Lower lobe of right lung (tissue), 2 donors: ENCODE results near the gene TSR3. TPM values are rescaled to one million over a fixed set of nuclear protein-coding genes. Genes with fewer than 3 reads are reported as not detected.

Experiments used
- ATAC-seq, 2 donors: fragments of 200-7000 bp; cut with Tn5 transposase; one replicate each; pipeline ENCODE4 v1.9.1; 2020 to 2022; ENCODE audit warnings: mild to moderate bottlenecking in 2 of 2, moderate library complexity in 2 of 2
- DNase-seq: peaks from one replicate; pipeline ENCODE4 v3.0.0-alpha.2; 2020
- H3K27ac ChIP-seq: fragments of 200-600 bp; one replicate; pipeline ENCODE4 v1.8.0; 2022
- H3K27me3 ChIP-seq: fragments of 200-600 bp; one replicate; pipeline ENCODE4 v1.8.0; 2022; ENCODE audit warnings: low read depth
- H3K36me3 ChIP-seq: fragments of 200-600 bp; one replicate; pipeline ENCODE4 v1.8.0; 2022; ENCODE audit warnings: mild to moderate bottlenecking
- H3K4me1 ChIP-seq: fragments of 200-600 bp; one replicate; pipeline ENCODE4 v1.8.0; 2022
- H3K4me3 ChIP-seq: fragments of 200-600 bp; one replicate; pipeline ENCODE4 v1.8.0; 2022; ENCODE audit warnings: mild to moderate bottlenecking
- H3K9me3 ChIP-seq: fragments of 200-600 bp; one replicate; pipeline ENCODE4 v1.8.0; 2022
- intact Hi-C: fragments of 100-400 bp; cut with DNase I; formaldehyde crosslinking; loops from one replicate; pipeline ENCODE4 v1.11.0; 2022
- total RNA-seq: library from RNA; stranded (reverse); fragmentation: NEBNext Ultra II Directional; extraction: Animal tissue kit (Norgen Biotek cat#: 25700); gene quantifications from one replicate; pipeline ENCODE4 v1.2.1, GENCODE V29; 2021
- TF ChIP-seq, protein P1 (sequence below): fragments of 200-600 bp; IDR thresholded peaks from one replicate; pipeline ENCODE4 v1.8.0; 2022; ENCODE audit warnings: antibody characterized with exemption, mild to moderate bottlenecking
- donor health status: DM: no; HTN: yes; CAD: no; lungs with severe emphysema.

The TSR3 gene
- total RNA-seq, 1 donor from 2014 or later = 39.5 TPM

- Histone ChIP-seq H3K27me3 (peaks cover 42% of the 10 kb centered on the region), H3K36me3 (no peaks in the 10 kb centered on the region), H3K4me1 (peaks cover 29% of the 10 kb centered on the region), H3K4me3 (no peak overlapping the region), H3K9me3 (no peaks in the 10 kb centered on the region), H3K27ac (no peak overlapping the region)
- ATAC-seq (no peak), DNase-seq (no peak)
- TF ChIP-seq, protein P1, sequence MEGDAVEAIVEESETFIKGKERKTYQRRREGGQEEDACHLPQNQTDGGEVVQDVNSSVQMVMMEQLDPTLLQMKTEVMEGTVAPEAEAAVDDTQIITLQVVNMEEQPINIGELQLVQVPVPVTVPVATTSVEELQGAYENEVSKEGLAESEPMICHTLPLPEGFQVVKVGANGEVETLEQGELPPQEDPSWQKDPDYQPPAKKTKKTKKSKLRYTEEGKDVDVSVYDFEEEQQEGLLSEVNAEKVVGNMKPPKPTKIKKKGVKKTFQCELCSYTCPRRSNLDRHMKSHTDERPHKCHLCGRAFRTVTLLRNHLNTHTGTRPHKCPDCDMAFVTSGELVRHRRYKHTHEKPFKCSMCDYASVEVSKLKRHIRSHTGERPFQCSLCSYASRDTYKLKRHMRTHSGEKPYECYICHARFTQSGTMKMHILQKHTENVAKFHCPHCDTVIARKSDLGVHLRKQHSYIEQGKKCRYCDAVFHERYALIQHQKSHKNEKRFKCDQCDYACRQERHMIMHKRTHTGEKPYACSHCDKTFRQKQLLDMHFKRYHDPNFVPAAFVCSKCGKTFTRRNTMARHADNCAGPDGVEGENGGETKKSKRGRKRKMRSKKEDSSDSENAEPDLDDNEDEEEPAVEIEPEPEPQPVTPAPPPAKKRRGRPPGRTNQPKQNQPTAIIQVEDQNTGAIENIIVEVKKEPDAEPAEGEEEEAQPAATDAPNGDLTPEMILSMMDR = no peak
- intact Hi-C loops = no loop called here
Observed at GRCh38 chr16:1336619-1337018, 15.1 kb downstream of the TSR3 start.

DNA sequence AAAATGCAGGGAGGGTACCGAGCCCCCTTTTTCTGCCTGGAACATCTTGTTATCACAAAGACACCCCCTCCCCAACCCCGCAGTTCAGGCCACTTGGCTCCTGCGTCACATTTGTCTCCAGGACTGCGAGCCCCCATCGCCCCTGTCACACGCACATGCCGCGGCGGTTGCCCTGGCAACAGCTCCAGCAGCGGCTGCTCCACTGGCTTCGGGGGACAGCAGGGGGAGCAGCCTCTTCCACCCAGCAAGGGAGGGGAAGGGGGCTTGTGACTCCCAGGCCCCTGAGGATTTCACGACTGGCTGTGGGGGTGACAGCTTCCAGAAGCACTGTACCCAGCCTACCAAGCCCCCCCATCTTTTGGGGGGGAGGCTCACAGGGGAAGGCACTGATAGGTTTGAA lies 15.7 kb downstream of the TSR3 start:
- H3K36me3 ChIP-seq = no peaks in the 10 kb centered on the region

DNA sequence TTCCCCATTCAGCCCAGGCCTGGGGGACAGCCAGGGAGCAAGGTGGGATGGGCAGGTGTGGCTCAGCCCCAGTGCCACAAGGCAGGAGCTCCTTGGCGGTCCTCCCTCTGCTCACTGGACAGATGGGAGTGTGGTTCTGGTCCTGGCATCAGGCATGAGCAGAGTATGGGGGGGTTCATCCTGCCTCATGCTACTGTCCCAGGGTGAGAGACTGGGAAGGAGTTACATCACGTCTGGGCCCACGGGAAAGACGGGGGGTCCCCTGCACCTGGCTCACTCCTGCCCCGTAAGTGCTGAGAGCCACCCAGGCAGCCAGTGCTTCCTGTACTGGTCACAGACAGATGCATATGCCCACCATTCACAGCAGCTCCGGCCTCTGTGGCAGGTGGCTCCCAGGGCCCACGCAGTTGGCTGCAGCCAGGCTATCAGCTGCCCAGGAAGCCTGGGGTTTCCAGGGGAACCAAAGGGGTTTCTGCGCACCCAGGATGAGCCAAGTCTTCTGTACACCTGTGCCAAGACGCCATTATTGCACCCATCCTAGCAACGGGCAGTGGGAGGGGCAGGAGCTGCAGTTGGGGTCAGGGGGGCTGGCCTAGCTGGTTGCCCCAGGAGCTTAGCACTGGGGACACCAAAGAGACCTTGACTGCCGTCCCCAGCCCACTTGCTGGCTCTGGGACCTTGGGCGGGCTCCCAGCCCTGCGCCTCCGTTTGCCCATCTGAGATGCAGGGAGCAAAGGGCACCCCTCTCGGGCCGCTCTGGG lies 16.3 kb downstream of the TSR3 start:
- Histone ChIP-seq H3K36me3 (no peaks in the 10 kb centered on the region), H3K27ac (no peak overlapping the region), H3K27me3 (peaks cover 42% of the 10 kb centered on the region), H3K4me1 (peaks cover 34% of the 10 kb centered on the region), H3K4me3 (no peak overlapping the region), H3K9me3 (no peaks in the 10 kb centered on the region)
- ATAC-seq (no peak), DNase-seq (no peak)
- TF ChIP-seq, protein P1 = no peak
- intact Hi-C loops = no loop called here

More for the DNA sequence above, 15.7 kb downstream of the TSR3 start:
- no peak overlapping the region for H3K27ac ChIP-seq
- intact Hi-C loops = no loop called here
- H3K9me3 ChIP-seq = no peaks in the 10 kb centered on the region
- peaks cover 42% of the 10 kb centered on the region for H3K27me3 ChIP-seq
- TF ChIP-seq, protein P1 = no peak
- H3K4me1 ChIP-seq = peaks cover 34% of the 10 kb centered on the region
- no peak for DNase-seq
- ATAC-seq = no peak
- no peak overlapping the region for H3K4me3 ChIP-seq

DNA sequence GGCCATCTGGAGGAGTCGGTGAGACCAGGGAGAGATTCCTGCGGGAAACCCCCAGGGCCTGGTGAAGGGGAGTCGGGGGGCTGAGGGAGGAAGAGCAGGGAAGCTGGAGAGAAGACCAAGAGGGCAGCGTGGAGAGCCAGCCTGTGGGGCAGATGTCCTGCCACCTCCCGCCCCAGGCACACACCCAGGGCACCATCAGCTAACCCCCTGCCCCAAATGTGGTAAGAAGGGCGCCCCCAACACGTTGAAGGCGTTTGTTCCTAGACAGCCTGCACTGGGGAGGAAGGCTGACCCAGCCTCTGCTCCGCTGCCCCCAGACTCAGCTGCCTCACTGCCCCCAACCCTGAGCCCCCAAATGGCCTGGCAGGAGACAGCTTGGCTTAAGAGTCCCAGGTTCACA lies 16.9 kb downstream of the TSR3 start:
- H3K4me1 ChIP-seq = peaks cover 34% of the 10 kb centered on the region

GRCh38 chr16:1333854-1334700 lies 17.6 kb downstream of the TSR3 start:
- ATAC-seq (no peak), DNase-seq (no peak)
- peaks cover 42% of the 10 kb centered on the region for H3K27me3 ChIP-seq
- TF ChIP-seq, protein P1 = no peak
- no peaks in the 10 kb centered on the region for H3K36me3 ChIP-seq
- H3K9me3 ChIP-seq = no peaks in the 10 kb centered on the region
- peaks cover 34% of the 10 kb centered on the region for H3K4me1 ChIP-seq
- peak overlapping the region; percentile 54 for H3K4me3 ChIP-seq
- intact Hi-C loops = no loop called here
- no peak overlapping the region for H3K27ac ChIP-seq

More for the DNA sequence above, 16.9 kb downstream of the TSR3 start:
- H3K27ac ChIP-seq = no peak overlapping the region
- TF ChIP-seq, protein P1 = no peak
- ATAC-seq (no peak), DNase-seq (no peak)
- no peaks in the 10 kb centered on the region for H3K36me3 ChIP-seq
- intact Hi-C loops = no loop called here
- peak overlapping the region; percentile 54 for H3K4me3 ChIP-seq
- peaks cover 42% of the 10 kb centered on the region for H3K27me3 ChIP-seq
- H3K9me3 ChIP-seq = no peaks in the 10 kb centered on the region
